A549 (cell line): Measurements from ENCODE around the gene VNN1. TPM values are rescaled to one million over a fixed set of nuclear protein-coding genes. Genes with fewer than 3 reads are reported as not detected.

ENCODE experiments used
- ATAC-seq, 2 experiments: fragments of 200-7000 bp in 1 of 2; fragments of >200 bp in 1 of 2; cut with Nextera tagmentation in 1 of 2; cut with Tn5 transposase in 1 of 2; 3 replicates each; pipeline versions ENCODE4 v1.8.0 to v1.9.1; 2018 to 2020; ENCODE audit warnings: mild to moderate bottlenecking in 1 of 2, moderate library complexity in 1 of 2
- CTCF ChIA-PET: fragments of 300-600 bp; sonication (Branson Sonifier 250); formaldehyde crosslinking; extraction: SDS; loops from one replicate; lab custom pipeline; 2021; ENCODE audit warnings: antibody characterized with exemption, inconsistent platforms; lab: Yijun Ruan, JAX
- POLR2A ChIA-PET: fragments of 350-600 bp; formaldehyde crosslinking; extraction: SDS; loops from one replicate; lab custom pipeline; 2021; ENCODE audit warnings: antibody characterized with exemption, inconsistent platforms; lab: Yijun Ruan, JAX
- DNase-seq, 2 experiments: peaks; one replicate each; pipeline versions ENCODE4 v3.0.0 to v3.0.0-alpha.2; 2011 to 2016; ENCODE audit warnings: low read depth in 1 of 2, low spot score in 1 of 2
- FAIRE-seq: peaks from 2 replicates; lab custom pipeline; 2011; peaks lifted over from hg19 to GRCh38; lab: Jason Lieb, UNC
- H3K27ac ChIP-seq, 2 experiments: fragments of >200 bp; sonication (Bioruptor Twin); formaldehyde crosslinking; 3 replicates each; pipeline ENCODE4 v1.5.1; 2016 to 2017
- H3K4me1 ChIP-seq: fragments of >200 bp; sonication (Bioruptor Twin); formaldehyde crosslinking; 3 replicates; pipeline ENCODE4 v1.6.1; 2016
- H3K4me2 ChIP-seq: fragments of >200 bp; sonication (Bioruptor Twin); formaldehyde crosslinking; 3 replicates; pipeline ENCODE4 v1.6.1; 2016
- H3K4me3 ChIP-seq: fragments of >200 bp; sonication (Bioruptor Twin); formaldehyde crosslinking; 3 replicates; pipeline ENCODE4 v1.5.1; 2016
- H3K9me3 ChIP-seq: fragments of >200 bp; sonication (Bioruptor Twin); formaldehyde crosslinking; 3 replicates; pipeline ENCODE4 v1.6.1; 2016
- CEBPB ChIP-seq, 2 experiments: fragments of >200 bp in 1 of 2; sonication (Bioruptor Twin) in 1 of 2; formaldehyde crosslinking in 1 of 2; IDR thresholded peaks; 2 replicates each; pipeline ENCODE4 v1.6.1; 2012 to 2016
- CTCF ChIP-seq: fragments of >200 bp; sonication (Bioruptor Twin); formaldehyde crosslinking; IDR thresholded peaks from 3 replicates; pipeline ENCODE4 v1.5.1; 2016
- HDAC2 ChIP-seq: fragments of 200-600 bp; sonication (generic); IDR thresholded peaks from 2 replicates; pipeline ENCODE4 v1.6.1; 2016
- HES2 ChIP-seq: fragments of >200 bp; sonication (Bioruptor Twin); formaldehyde crosslinking; IDR thresholded peaks from 2 replicates; pipeline ENCODE4 v1.6.1; 2016
- HOXB5 ChIP-seq: fragments of 250-450 bp; sonication (Bioruptor Pico); IDR thresholded peaks from 2 replicates; pipeline ENCODE4 v1.5.0; 2020; ENCODE audit warnings: mild to moderate bottlenecking, moderate library complexity
- NR3C1 ChIP-seq: fragments of >200 bp; sonication (Bioruptor Twin); formaldehyde crosslinking; IDR thresholded peaks from 3 replicates; pipeline ENCODE4 v1.6.1; 2017
- PBX3 ChIP-seq: IDR thresholded peaks from 2 replicates; pipeline ENCODE4 v1.6.1; 2012
- PHF8 ChIP-seq: fragments of 200-600 bp; sonication (generic); IDR thresholded peaks from 2 replicates; pipeline ENCODE4 v1.6.1; 2016; ENCODE audit warnings: low read depth, mild to moderate bottlenecking, antibody characterized with exemption, moderate library complexity, borderline replicate concordance
- POLR2A ChIP-seq: IDR thresholded peaks from 2 replicates; pipeline ENCODE4 v1.6.1; 2012; ENCODE audit warnings: mild to moderate bottlenecking, low read length
- POLR2AphosphoS2 ChIP-seq: conservative IDR thresholded peaks from 2 replicates; pipeline ENCODE4 v1.6.1; 2012; ENCODE audit warnings: low read length, improper control_type of control experiment, inconsistent platforms
- RCOR1 ChIP-seq: fragments of 150-350 bp; IDR thresholded peaks from 2 replicates; pipeline ENCODE4 v1.6.1; 2014; ENCODE audit warnings: antibody characterized with exemption, low read length, low read depth
- REST ChIP-seq: fragments of 200-600 bp; sonication (generic); IDR thresholded peaks from 2 replicates; pipeline ENCODE4 v1.6.1; 2016; ENCODE audit warnings: antibody characterized with exemption, mild to moderate bottlenecking, moderate library complexity
- ZC3H11A ChIP-seq: fragments of 450-650 bp; IDR thresholded peaks from 2 replicates; pipeline ENCODE4 v1.6.1; 2014; ENCODE audit warnings: antibody characterized with exemption, mild to moderate bottlenecking
- ZNF302 ChIP-seq: fragments of 250-450 bp; sonication (Bioruptor Pico); IDR thresholded peaks from 2 replicates; pipeline ENCODE4 v1.9.0; 2021; ENCODE audit warnings: inconsistent platforms, mild to moderate bottlenecking, moderate library complexity
- ZSCAN20 ChIP-seq: fragments of 250-450 bp; sonication (Bioruptor Pico); IDR thresholded peaks from 2 replicates; pipeline ENCODE4 v1.8.0; 2022; ENCODE audit warnings: mild to moderate bottlenecking, moderate library complexity
- WGBS: methylation state at CpG from one replicate; pipeline ENCODE4 v1.1.6; 2017; ENCODE audit errors: missing lambda C conversion rate; 5-methylcytosine and 5-hydroxymethylcytosine counted together
- polyA plus RNA-seq, 4 experiments: library from polyadenylated mRNA; depleted of rRNA in 3 of 4; stranded (reverse); fragments of >200 nt; fragmentation: RNase III in 1 of 4; extraction: RNeasy Plus Mini Kit Qiagen cat#74134 plus additional on column Dnase treatment in 1 of 4; gene quantifications; 2 replicates in 3 of 4; 3 replicates in 1 of 4; pipeline ENCODE4 v1.2.3, GENCODE V29; 2011 to 2017

Gene VNN1
- polyA plus RNA-seq, 2 of the 4 experiments (the other 2 are of a cell fraction): 0.03 to 0.09 TPM

GRCh38 chr6:132725947-132726607, 12.2 kb upstream of the VNN1 start (continued):
- TF ChIP-seq CTCF (no peak), POLR2AphosphoS2 (no peak), PBX3 (no peak), NR3C1 (no peak), ZNF302 (CRISPR knock-in tag) (no peak), REST (no peak)

- FAIRE-seq: no peak
- WGBS: 70% methylated on average over 6 of the region's 6 CpGs
- no peak for ATAC-seq
- Histone ChIP-seq H3K4me3 (no peak overlapping the region), H3K4me2 (no peak overlapping the region), H3K9me3 (no peaks in the 10 kb centered on the region), H3K4me1 (peaks cover 7% of the 10 kb centered on the region), H3K27ac (no peak overlapping the region)
- CTCF ChIA-PET: interaction anchor here (1.8 kb wide), 1 partner anchor 11 kb away, joined by 7 read pairs; no protein-coding TSS in a partner anchor
- TF ChIP-seq CTCF (no peak), RCOR1 (no peak), ZSCAN20 (CRISPR knock-in tag) (no peak), HDAC2 (no peak), POLR2A (no peak), PHF8 (no peak)
- POLR2A ChIA-PET: no interaction called here
- DNase-seq: no peak
These were observed 11.6 kb upstream of the VNN1 start for GRCh38 chr6:132725471-132725870.

- no peak overlapping the region for H3K27ac ChIP-seq
- ChIA-PET POLR2A (no interaction called here), CTCF (interaction anchor here (0.6 to 1.4 kb wide), 2 partner anchors 61 to 78 kb away, joined by 4 read pairs; partner anchors contain the start of gene SLC18B1)
- peaks cover 9% of the 10 kb centered on the region; the same call in 2 of the 3 replicates for H3K4me1 ChIP-seq
- ATAC-seq (no peak), FAIRE-seq (no peak), DNase-seq (no peak)
- peak overlapping the region; percentile 33; the same call in 2 of the 3 replicates for H3K4me2 ChIP-seq
- H3K9me3 ChIP-seq: no peaks in the 10 kb centered on the region
- H3K4me3 ChIP-seq: no peak overlapping the region
- 74% methylated on average over 10 of the region's 10 CpGs for WGBS
- TF ChIP-seq HES2: no peak
- no peak for TF ChIP-seq HOXB5 (CRISPR knock-in tag)
- peak; percentile 35; the same call in 1 of the 2 replicates for TF ChIP-seq ZC3H11A
- no peak for TF ChIP-seq CEBPB (IDR thresholded peaks at IDR 0.05)
These were observed 6.0 kb upstream of the VNN1 start for GRCh38 chr6:132719736-132720448.
